Right forelimb (tissue), 1 donor: ENCODE results near the gene STAT2.
"Not testable (repeated sequence)": the region's sequence is repeated elsewhere in the genome, so short reads cannot be mapped to it uniquely, and the experiment has no call there.

Experiments used
- DNase-seq: peaks from one replicate; pipeline ENCODE4 v3.0.0-alpha.2; 2018

STAT2 gene

DNA sequence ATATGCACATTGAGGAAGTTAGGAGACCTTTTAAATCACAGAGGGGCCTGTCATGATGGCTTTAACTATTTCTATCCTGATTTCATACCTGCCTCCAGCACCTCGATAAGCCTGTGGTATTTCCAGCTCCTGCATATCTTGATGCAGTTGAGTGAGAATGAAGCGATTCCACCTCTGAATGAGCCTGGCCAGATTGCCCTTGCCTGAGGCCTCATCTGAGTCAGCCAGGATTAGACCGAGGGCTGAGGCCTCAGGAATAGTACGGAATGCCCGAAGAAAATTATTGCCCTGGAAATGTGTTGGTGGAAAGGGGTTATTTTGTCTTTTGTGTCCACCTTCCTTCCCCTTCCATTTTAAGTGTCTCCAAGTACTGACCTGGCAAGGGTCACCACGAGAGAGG, 35.7 kb downstream of the STAT2 start:
- no peak for DNase-seq

DNA sequence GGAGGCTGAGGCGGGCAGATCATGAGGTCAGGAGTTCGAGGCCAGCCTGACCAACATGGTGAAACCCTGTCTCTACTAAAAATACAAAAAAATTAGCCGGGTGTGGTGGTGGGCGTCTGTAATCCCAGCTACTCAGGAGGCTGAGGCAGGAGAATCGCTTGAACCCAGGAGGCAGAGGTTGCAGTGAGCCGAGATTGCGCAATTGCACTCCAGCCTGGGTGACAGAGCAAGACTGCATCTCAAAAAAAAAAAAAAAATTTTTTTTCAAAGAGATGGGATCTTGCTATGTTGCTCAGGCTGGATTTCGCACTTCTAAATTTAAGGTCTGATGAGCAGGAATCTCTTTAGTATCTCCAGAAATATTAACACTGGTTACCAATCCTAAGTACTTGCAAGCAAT, 38.3 kb downstream of the STAT2 start:
- not testable (repeated sequence) for DNase-seq

DNA sequence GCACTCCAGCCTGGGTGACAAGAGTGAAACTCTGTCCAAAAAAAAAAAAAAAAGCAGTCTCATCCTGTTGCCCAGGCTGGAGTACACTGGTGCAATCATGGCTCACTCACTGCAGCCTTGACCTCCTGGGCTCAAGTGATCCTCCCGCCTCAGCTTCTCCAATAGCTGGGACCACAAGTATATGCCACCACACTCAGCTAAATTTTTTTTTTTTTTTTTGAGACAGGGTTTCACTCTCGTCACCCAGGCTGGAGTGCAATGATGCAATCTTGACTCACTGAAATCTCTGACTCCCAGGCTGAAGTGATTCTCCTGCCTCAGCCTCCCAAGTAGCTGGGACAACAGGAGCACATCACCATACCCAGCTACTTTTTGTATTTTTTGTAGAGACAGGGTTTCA, 38.9 kb downstream of the STAT2 start:
- DNase-seq = no peak

DNA sequence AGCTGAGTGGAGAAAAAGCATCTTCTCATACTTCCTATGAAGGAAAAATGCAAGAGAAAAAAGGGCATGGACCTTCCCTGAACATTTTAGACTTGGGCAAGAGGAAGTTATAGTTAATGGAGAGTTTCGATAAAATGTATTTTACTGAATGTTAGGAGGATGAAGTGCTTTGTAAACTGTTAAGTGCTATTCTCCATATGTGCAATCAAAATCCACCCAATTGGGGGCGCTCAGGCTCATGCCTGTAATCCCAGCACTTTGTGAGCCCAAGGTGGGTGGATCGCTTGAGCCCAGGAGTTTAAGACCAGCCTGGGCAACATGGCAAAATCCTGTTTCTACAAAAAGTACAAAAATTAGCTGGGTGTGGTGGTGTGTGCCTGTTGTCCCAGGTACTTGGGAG, 42.2 kb downstream of the STAT2 start:
- DNase-seq = no peak

DNA sequence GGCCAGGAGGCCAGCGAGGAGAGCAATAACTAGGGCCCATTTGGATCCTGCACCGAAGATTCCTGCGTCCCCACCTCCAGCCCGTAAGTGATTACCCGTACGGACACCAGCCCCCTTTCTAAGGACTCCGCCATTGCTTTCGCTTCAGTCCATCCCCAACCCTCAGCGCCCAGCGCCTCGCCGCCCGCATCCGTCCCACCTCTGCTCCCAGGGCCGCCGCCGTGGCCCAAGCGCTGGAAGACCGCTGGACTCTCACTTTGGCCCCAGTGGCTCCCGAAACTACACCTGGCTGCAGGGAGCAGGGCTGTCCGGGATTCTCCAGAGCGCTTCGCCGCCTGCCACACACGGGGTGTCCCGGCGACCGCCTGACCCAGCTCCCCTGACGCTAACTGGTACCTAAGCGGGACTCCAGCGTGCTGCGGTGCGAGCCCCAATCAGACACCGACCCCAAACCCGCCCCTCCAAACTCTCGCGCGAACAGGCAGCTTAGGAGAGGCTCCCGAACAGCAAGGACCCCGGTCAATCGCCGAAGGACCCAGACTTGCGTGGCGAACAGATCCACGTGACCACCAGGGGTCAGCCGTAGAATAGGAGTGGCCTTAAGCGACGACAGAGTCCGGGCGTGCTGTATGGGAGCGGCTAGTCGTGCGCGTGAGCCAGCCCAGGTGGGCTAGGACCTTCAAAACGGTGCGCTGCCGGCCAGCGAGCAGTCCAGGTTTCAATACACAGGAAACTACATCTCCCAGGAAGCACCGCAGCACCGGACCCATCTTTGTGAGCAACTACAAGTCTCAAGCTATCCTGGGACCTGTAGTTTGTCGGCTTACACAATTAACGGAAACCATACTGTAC, 44.1 kb downstream of the STAT2 start, which contains the start of gene CNPY2:
Gene CNPY2 (minus strand): TSS at position 367 of the 852 bp plus-strand sequence. CDS start 771 bp downstream, outside the sequence.
- DNase-seq = peak; percentile 97

DNA sequence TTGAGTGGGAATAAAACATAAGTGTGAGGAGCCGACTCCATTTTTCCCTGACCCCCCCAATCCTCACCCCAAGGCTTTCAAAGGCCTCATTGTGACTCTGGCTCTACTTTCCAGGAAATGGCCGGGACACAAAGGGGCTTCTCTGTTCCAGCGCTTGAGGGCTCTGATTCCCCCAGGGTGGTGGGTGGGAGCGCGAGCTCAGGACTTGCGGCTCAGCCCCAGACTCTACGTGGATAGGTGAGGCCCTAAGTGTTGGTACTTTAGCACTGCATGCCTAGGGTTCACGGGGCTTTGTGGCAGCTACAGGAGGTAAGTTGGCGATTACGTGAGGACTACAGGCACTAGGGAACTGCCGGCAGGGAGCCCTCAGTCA, 44.7 kb downstream of the STAT2 start:
- DNase-seq = peak; percentile 56

DNA sequence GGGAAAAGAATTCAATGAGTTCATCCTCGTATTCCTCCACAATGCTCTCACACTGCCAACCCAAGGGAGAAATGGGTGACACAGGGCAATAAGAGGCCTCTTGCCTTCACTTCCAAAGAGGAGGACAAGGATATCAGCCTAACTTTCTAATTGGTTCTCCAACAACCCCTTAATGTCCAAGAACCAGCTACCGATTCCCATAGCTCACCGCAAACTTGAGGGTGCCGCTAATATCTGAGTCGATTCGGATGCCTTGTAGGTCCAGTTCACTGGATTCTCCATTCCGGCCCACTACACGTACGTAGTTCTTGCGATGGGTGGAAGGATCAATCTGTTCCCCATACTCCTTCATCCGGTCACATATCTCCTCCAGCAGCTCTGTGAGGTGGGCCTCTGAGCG, 48.9 kb downstream of the STAT2 start:
- no peak for DNase-seq

DNA sequence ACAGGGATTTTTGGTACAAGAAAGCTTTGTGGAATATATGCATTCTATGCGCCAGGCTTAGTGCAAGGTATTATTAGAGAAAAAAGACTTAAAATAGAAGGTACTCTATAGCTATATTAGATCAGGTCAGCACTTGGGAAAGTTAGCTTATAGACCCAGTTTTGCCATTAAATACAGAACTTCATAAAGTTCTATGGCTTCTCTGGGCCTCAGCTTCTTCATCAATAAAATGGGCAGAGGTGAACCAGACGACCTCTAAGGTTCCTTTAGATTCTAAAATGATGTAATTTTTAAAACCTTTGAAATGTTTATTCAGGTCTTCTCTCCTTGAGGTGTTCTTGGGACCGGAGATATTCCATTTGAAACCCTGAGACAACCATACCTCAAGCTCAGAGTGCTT, 51.2 kb downstream of the STAT2 start:
- no peak for DNase-seq

DNA sequence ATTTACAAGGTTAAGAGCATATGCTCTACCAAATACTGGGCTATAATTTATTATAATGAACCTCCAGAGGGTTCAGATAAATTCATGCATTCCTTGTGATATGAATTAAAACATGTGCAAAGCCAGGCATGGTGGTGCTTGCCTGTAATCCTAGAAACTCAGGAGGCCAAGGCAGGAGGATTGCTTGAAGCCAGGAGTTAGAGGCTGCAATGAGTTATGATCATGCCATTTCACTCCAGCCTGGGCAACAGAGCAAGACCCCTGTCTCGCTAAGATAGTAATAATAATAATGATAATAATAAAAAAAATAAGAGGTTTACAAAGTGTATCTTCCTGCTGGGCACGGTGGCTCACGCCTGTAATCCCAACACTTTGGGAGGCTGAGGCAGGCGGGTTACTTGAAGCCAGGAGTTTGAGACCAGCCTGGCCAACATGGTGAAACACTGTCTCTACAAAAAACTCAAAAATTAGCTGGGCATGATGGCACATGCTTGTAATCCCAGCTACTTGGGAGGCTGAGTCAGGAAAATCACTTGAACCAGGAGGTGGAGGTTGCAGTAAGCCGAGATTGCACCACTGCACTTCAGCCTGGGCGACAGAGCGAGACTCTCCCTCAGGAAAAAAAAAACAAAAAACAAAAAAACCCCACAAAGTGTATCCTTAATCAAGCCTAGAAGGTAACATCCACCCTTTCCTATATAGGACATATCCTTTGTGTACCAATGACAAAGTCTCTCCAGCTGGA, 52.5 kb downstream of the STAT2 start:
- no peak for DNase-seq

DNA sequence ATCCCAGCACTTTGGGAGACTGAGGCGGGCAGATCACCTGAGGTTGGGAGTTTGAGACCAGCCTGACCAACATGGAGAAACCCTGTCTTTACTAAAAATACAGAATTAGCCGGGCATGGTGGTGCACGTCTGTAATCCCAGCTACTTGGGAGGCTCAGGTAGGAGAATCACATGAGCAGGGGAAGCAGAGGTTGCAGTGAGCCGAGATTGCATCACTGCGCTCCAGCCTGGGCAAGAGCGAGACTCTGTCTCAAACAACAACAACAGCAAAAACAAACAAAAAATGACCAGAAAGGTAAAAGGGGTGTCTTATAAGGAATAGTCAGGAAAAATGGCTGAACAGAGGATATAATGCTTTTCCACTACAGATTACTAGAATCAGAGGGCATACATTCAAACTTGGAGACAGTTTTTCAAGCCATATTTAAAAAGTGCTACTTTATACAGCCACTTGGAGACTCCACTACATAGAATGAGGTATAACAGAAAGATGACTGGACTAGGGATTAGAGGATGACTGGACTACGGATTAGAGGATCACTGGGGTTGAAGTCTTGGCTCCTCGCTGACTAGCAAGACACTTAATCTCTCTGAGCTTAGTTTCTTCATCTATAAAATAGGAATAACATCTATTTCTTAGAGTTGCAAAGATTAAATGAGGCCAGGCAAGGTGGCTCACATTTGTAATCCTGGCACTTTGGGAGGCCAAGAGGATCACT, 54.9 kb downstream of the STAT2 start:
- DNase-seq = no peak

DNA sequence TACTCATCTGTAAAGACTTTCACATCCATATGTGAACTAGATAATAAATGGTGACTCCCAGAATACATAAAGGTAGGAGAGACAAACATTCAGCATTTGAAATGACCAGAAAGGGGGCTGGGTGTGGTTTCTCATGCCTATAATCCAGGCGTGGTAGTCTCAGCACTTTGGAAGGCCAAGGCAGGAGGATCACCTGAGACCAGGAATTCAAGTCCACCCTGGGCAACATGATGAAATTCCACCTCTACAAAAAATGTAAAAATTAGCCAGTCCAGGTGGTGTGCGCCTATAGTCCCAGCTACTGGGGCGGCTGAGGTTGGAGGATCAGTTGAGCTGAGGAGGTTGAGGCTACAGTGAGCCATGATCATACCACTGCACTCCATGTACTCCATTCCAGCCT, 55.6 kb downstream of the STAT2 start:
- DNase-seq = no peak

DNA sequence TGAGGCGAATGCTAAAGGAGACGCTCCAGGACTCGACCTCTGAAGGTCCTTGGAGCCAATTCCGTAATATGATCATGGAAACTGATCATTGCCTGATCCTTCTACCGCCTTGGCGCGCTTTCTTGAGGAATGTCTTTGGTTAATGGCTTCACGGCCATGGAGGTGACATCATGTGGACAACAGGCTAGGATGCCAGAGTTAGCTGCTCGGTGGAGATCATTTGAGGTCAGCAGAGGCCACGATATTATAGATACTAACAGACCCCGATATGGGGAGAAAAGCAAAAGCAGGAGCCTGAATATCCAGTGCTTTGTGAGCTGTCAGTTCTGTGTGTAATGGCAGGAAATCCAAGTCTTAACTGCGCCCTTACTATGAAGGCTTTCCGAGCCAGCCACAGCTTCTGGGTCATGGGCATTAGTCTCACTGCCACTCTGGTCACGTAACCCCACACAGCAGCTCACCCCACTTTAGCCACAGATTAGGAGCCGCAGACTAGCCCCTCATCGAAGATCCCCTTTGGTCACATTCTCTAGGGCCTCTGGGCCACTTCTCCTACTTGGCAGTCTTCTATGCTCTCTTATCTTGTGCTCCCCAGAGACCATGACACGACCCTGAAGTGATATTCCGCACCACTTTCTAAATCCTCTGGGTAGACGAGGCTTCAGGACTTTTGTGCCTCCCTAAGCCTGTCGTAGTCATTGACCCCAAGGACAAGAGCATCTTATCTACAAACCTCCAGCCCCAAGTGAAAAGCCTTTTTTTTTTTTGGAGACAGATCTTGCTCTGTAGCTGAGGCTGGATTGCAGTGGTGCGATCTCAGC, 59.1 kb downstream of the STAT2 start:
- DNase-seq = no peak

DNA sequence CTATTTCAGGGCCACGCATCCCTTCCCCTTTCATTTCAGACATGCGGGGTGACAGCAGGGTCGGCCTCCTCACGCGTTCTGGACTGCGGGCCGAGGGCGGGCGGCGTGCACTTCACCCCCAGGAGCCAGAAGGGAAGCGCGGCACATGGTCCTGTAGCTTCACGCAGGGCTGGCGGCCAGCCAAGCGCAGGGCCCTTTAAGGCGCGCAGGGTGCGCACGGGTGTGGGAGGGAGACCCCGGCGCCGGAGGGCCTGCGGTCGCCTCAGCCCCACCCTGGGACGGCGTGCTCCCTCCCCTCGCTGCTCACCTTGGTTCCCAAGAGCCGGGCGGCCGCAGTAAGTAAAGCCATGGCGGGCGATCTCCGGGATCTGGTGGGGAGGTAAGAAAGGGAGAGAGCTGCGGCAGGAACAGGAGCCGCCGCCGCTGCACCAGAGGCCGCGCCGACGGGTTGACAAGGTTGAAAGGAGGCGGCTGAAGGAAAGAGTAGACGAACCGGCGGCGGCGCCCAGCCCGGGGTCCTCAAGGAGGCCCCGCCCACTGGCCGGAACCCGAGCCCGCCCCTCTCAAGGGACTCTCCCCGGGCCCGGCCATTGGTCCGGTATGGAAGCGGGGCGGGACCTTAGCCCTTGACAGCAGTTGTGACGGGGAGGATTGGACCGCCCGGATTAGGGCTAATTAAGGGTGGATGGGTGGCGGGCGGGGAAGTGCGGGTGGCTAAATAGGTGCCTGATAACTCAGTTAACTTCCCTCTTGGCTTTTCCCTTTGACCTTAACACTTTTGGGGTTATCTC, 59.9 kb downstream of the STAT2 start, which contains the start of gene CS:
Gene CS (minus strand): TSS at position 478 of the 791 bp plus-strand sequence. CDS start 129 bp downstream, at position 349.
- peak; percentile 98 for DNase-seq

DNA sequence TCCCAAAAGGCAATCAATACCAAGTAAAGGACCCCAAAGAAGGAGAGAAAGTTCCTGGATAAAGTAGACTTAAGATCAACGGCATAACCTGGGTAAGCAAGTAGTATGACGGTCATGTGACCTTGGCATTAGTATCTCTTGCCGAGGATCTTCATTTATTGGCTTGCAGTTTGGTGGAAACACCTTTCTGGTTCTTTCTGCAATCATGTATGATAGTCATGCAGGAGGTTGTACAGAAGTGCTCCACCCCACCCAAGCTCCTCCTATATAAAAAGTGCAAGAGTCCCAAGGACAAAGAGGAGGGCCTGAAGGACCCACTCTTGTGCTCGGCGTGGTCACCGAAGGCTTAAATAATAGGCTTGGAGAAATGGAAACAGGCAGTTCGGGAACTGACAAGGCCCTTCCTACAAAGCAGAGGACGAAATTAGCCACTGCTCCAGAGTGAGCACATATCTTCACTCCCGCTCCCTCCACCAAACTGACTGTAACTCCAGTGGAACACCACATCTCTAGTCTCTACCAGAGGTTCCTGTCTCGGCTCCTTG, 60.5 kb downstream of the STAT2 start:
- DNase-seq = no peak

DNA sequence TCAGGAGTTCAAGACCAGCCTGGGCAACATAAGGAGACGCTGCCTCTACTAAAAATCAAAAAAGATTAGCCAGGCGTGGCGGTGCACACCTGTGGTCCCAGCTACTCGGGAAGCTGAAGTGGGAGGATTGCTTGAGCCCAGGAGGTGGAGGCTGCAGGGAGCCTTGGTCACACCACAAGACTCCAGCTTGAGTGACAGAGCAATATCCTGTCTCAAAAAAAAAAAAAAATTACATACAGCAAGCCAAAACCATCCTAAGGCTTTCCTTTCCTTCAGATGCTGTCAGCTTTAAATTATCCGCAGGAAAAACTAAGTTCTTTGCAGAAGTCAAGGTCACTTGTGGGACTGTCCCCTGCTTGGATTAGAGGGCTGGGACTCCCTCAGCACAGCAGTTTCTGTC, 61.1 kb downstream of the STAT2 start:
- DNase-seq = no peak

DNA sequence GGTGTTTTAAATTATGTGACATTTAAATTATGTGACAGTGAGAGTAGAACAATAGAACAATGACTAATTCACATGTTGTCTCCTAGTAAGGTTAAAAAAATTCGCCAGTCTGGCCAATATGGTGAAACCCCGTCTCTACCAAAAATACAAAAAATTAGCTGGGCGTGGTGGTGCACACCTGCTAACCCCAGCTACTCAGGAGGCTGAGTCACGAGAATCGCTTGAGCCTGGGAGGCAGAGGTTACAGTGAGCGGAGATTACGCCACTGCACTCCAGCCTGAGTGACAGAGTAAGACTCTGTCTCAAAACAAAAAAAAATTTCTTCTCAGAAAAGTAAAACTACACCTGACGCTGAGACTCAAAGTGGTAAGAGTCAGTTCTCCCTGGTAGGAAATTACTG, 62.5 kb downstream of the STAT2 start:
- no peak for DNase-seq

DNA sequence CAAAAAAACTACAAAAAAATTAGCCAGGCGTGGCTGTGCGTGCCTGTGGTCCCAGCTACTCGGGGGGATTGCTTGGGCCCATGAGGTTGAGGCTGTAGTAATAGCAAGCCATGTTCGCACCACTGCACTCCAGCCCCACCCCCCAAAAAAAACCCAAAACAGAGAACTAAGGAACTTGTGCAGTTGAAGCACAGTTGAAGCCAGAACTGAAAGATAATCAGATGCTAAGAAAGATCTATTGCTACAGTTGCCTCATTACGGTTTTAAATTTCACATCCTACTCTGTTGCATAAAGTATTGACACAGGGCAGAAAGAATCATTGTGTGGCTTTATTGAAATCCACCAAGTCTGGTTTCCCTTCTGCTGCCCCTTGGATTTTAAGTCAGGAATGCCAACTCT, 63.6 kb downstream of the STAT2 start:
- DNase-seq = no peak

DNA sequence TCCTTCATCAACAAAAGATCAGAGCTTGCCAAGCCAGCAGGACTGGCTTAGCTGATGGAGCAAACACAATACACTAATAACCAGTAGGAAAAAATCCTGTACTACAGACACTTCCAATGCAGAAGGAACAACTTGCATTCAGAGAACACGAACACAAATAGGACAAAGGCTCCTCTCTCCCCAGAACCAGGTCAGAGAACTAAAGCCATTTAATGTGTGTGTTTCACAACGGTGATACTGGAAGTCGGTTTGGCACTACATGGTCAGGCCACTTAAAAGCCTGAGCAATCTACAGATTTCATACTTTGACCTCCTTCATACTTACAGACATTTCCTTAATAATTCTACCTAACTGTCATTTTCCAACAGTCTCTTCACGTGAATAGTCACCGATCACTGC, 66.1 kb downstream of the STAT2 start:
- no peak for DNase-seq
